IMR-90 (cell line): ENCODE measurements around the gene RAP1A.

Experiments
- BHLHE40 ChIP-seq: fragments of 150-350 bp; IDR thresholded peaks from 2 replicates; pipeline ENCODE4 v1.6.1; 2016; ENCODE audit warnings: mild to moderate bottlenecking, low read depth, low read length
- CEBPB ChIP-seq: IDR thresholded peaks from 2 replicates; pipeline ENCODE4 v1.6.1; 2012; ENCODE audit warnings: low read depth, low read length, improper control_type of control experiment
- CHD1 ChIP-seq: IDR thresholded peaks from 2 replicates; pipeline ENCODE4 v1.6.1; 2012; ENCODE audit warnings: low read depth, low read length, improper control_type of control experiment
- FOS ChIP-seq: fragments of 150-350 bp; IDR thresholded peaks from 2 replicates; pipeline ENCODE4 v1.6.1; 2016; ENCODE audit warnings: low read depth, low read length
- MAFK ChIP-seq: IDR thresholded peaks from 2 replicates; pipeline ENCODE4 v1.6.1; 2012; ENCODE audit warnings: low read depth, low read length, improper control_type of control experiment
- NFE2L2 ChIP-seq: fragments of 150-350 bp; IDR thresholded peaks from 2 replicates; pipeline ENCODE4 v1.6.1; 2016; ENCODE audit warnings: low read depth, mild to moderate bottlenecking, low read length
- POLR2A ChIP-seq: IDR thresholded peaks from 2 replicates; pipeline ENCODE4 v1.6.1; 2012; ENCODE audit warnings: mild to moderate bottlenecking, low read depth, low read length
- RAD21 ChIP-seq: IDR thresholded peaks from 2 replicates; pipeline ENCODE4 v1.6.1; 2012; ENCODE audit warnings: low read length, improper control_type of control experiment
- RCOR1 ChIP-seq: IDR thresholded peaks from 2 replicates; pipeline ENCODE4 v1.6.1; 2012; ENCODE audit warnings: mild to moderate bottlenecking, low read length, improper control_type of control experiment; ENCODE audit not compliant: insufficient replicate concordance
- RFX5 ChIP-seq: IDR thresholded peaks from 2 replicates; pipeline ENCODE4 v1.8.0; 2012; ENCODE audit warnings: low read depth, mild to moderate bottlenecking, low read length, moderate library complexity
- TF ChIP-seq, protein P1 (sequence below): conservative IDR thresholded peaks from 2 replicates; pipeline ENCODE4 v1.5.1; 2012; ENCODE audit warnings: mild to moderate bottlenecking, low read depth, low read length, improper control_type of control experiment
- TF ChIP-seq, protein P2 (sequence below): fragments of 150-350 bp; IDR thresholded peaks from 2 replicates; pipeline ENCODE4 v1.6.1; 2017; ENCODE audit warnings: mild to moderate bottlenecking, antibody characterized with exemption, low read length, low read depth

DNA sequence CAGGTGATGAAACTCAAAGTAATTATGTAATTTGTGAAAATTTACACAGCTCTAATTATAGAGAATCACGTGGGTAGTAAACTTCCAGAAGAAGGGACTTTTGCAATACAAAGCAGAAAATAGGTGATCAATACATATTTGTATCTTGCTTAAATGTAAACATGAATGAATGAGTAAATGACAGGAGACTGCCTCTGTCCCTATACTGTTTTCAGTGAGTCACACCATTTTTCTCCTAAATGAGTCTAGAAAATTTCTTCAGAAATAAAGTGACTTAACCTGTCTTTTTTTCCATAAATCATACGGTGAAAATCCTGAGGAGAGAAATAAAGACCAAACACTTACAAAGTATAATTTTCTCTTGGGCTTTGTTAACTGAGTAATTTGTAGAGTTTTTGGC is 11.9 kb downstream of the RAP1A start:
- TF ChIP-seq, protein P1, sequence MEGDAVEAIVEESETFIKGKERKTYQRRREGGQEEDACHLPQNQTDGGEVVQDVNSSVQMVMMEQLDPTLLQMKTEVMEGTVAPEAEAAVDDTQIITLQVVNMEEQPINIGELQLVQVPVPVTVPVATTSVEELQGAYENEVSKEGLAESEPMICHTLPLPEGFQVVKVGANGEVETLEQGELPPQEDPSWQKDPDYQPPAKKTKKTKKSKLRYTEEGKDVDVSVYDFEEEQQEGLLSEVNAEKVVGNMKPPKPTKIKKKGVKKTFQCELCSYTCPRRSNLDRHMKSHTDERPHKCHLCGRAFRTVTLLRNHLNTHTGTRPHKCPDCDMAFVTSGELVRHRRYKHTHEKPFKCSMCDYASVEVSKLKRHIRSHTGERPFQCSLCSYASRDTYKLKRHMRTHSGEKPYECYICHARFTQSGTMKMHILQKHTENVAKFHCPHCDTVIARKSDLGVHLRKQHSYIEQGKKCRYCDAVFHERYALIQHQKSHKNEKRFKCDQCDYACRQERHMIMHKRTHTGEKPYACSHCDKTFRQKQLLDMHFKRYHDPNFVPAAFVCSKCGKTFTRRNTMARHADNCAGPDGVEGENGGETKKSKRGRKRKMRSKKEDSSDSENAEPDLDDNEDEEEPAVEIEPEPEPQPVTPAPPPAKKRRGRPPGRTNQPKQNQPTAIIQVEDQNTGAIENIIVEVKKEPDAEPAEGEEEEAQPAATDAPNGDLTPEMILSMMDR = no peak
- TF ChIP-seq NFE2L2 (no peak), CEBPB (no peak), MAFK (no peak), POLR2A (no peak), RAD21 (no peak), BHLHE40 (no peak), RCOR1 (no peak), RFX5 (no peak), CHD1 (no peak), FOS (no peak)
- TF ChIP-seq, protein P2, sequence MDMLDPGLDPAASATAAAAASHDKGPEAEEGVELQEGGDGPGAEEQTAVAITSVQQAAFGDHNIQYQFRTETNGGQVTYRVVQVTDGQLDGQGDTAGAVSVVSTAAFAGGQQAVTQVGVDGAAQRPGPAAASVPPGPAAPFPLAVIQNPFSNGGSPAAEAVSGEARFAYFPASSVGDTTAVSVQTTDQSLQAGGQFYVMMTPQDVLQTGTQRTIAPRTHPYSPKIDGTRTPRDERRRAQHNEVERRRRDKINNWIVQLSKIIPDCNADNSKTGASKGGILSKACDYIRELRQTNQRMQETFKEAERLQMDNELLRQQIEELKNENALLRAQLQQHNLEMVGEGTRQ = no peak
